Ascending aorta (tissue), 2 donors: Measurements from ENCODE around the gene SP4. TPM values are rescaled to one million over a fixed set of nuclear protein-coding genes. Genes with fewer than 3 reads are reported as not detected.

Source experiments
- DNase-seq, 2 donors: peaks; one replicate each; pipeline ENCODE4 v3.0.0-alpha.2; 2019; ENCODE audit warnings: low spot score in 2 of 2
- H3K27ac ChIP-seq, 2 donors: fragments of 200-600 bp; sonication (generic); one replicate each; pipeline ENCODE4 v1.5.1; 2016 to 2017; ENCODE audit warnings: mild to moderate bottlenecking in 1 of 2
- H3K27me3 ChIP-seq: fragments of 200-600 bp; sonication (generic); one replicate; pipeline ENCODE4 v1.5.1; 2017
- H3K36me3 ChIP-seq, 2 donors: fragments of 200-600 bp; sonication (generic); one replicate each; pipeline ENCODE4 v1.5.1; 2016
- H3K4me1 ChIP-seq, 2 donors: fragments of 200-600 bp; sonication (generic); one replicate each; pipeline ENCODE4 v1.5.1; 2016 to 2017; ENCODE audit warnings: mild to moderate bottlenecking in 1 of 2
- H3K4me3 ChIP-seq, 2 donors: fragments of 200-600 bp; sonication (generic); one replicate each; pipeline ENCODE4 v1.5.1; 2016 to 2017; ENCODE audit warnings: mild to moderate bottlenecking in 1 of 2
- H3K9me3 ChIP-seq, 2 donors: fragments of 200-600 bp; sonication (generic); one replicate each; pipeline ENCODE4 v1.5.1; 2016
- CTCF ChIP-seq, 3 experiments: fragments of 200-600 bp in 2 of 3; fragments of 450-650 bp in 1 of 3; sonication (generic) in 2 of 3; IDR thresholded peaks; one replicate each; pipeline ENCODE4 v1.5.1; 2016 to 2019; ENCODE audit warnings: antibody characterized with exemption in 3 of 3, mild to moderate bottlenecking in 1 of 3, moderate library complexity in 1 of 3
- intact Hi-C: fragments of 100-400 bp; cut with DNase I; formaldehyde crosslinking; loops from one replicate; pipeline ENCODE4 v1.15.1; 2023
- total RNA-seq: library from RNA; depleted of rRNA; stranded (reverse); fragments of >200 nt; gene quantifications from one replicate; pipeline ENCODE4 v1.1.0, GENCODE V29; 2016

The SP4 gene
- total RNA-seq, 1 donor from 2014 or later, result 2.9 TPM

GRCh38 chr7:21450076-21450475 lies 22.2 kb downstream of the SP4 start:
- no peak for TF ChIP-seq CTCF (IDR thresholded peaks at IDR 0.05)
- H3K4me1 ChIP-seq, result no peaks in the 10 kb centered on the region
- no peaks in the 10 kb centered on the region for H3K9me3 ChIP-seq
- H3K27ac ChIP-seq, result no peak overlapping the region
- H3K36me3 ChIP-seq, result no peaks in the 10 kb centered on the region
- DNase-seq, result no peak
- intact Hi-C loops, result no loop called here
- no peaks in the 10 kb centered on the region for H3K27me3 ChIP-seq
- H3K4me3 ChIP-seq, result no peak overlapping the region

- TF ChIP-seq CTCF (IDR thresholded peaks at IDR 0.05), result no peak
- Histone ChIP-seq H3K27me3 (no peaks in the 10 kb centered on the region), H3K4me1 (no peaks in the 10 kb centered on the region), H3K9me3 (no peaks in the 10 kb centered on the region), H3K36me3 (peaks cover 0 to 5% of the 10 kb centered on the region in 2 donors), H3K4me3 (no peak overlapping the region), H3K27ac (no peak overlapping the region)
- intact Hi-C loops, result no loop called here
- DNase-seq, result no peak
Observed at GRCh38 chr7:21450941-21451340, 23.1 kb downstream of the SP4 start.

- H3K4me3 ChIP-seq, result no peak overlapping the region
- TF ChIP-seq CTCF (IDR thresholded peaks at IDR 0.05), result no peak
- no peaks in the 10 kb centered on the region for H3K27me3 ChIP-seq
- H3K4me1 ChIP-seq, result no peaks in the 10 kb centered on the region
- DNase-seq, result no peak
- intact Hi-C loops, result no loop called here
- peaks cover 0 to 10% of the 10 kb centered on the region in 2 donors for H3K36me3 ChIP-seq
- no peaks in the 10 kb centered on the region for H3K9me3 ChIP-seq
- H3K27ac ChIP-seq, result no peak overlapping the region
Observed at GRCh38 chr7:21454182-21454581, 26.3 kb downstream of the SP4 start.

GRCh38 chr7:21454906-21455305 lies 27.0 kb downstream of the SP4 start:
- no peak for TF ChIP-seq CTCF (IDR thresholded peaks at IDR 0.05)
- Histone ChIP-seq H3K27me3 (no peaks in the 10 kb centered on the region), H3K9me3 (no peaks in the 10 kb centered on the region), H3K36me3 (peaks cover 0 to 14% of the 10 kb centered on the region in 2 donors), H3K4me3 (no peak overlapping the region), H3K4me1 (no peaks in the 10 kb centered on the region), H3K27ac (no peak overlapping the region)
- DNase-seq, result no peak
- intact Hi-C loops, result no loop called here

- H3K9me3 ChIP-seq, result no peaks in the 10 kb centered on the region
- H3K4me3 ChIP-seq, result no peak overlapping the region
- H3K27me3 ChIP-seq, result no peaks in the 10 kb centered on the region
- no peak for DNase-seq
- H3K36me3 ChIP-seq, result peaks cover 0 to 14% of the 10 kb centered on the region in 2 donors
- no peak overlapping the region for H3K27ac ChIP-seq
- intact Hi-C loops, result no loop called here
- no peak for TF ChIP-seq CTCF (IDR thresholded peaks at IDR 0.05)
- H3K4me1 ChIP-seq, result no peaks in the 10 kb centered on the region
Observed at GRCh38 chr7:21461282-21461681, 33.4 kb downstream of the SP4 start.

GRCh38 chr7:21462081-21462480 lies 34.2 kb downstream of the SP4 start:
- H3K4me1 ChIP-seq, result no peaks in the 10 kb centered on the region
- no peaks in the 10 kb centered on the region for H3K27me3 ChIP-seq
- H3K4me3 ChIP-seq, result no peak overlapping the region
- DNase-seq, result no peak
- H3K36me3 ChIP-seq, result peaks cover 0 to 12% of the 10 kb centered on the region in 2 donors
- H3K9me3 ChIP-seq, result no peaks in the 10 kb centered on the region
- TF ChIP-seq CTCF (IDR thresholded peaks at IDR 0.05), result no peak
- no peak overlapping the region for H3K27ac ChIP-seq
- intact Hi-C loops, result no loop called here
